ENCODE results near the gene SH2D3A. TPM values are rescaled to one million over a fixed set of nuclear protein-coding genes. Genes with fewer than 3 reads are reported as not detected.
"Not testable (repeated sequence)": the region's sequence is repeated elsewhere in the genome, so short reads cannot be mapped to it uniquely, and the experiment has no call there.

Gene SH2D3A
- total RNA-seq, 4 donors from 2014 or later = 41.4 to 127 (median 55.5) TPM

- H3K9me3 ChIP-seq = no peaks in the 10 kb centered on the region
- 37 to 58% methylated on average over 2 to 10 of the region's 10 CpGs for WGBS, 2 donors (ENCODE audit: low coverage in 1 of 2)
- TF ChIP-seq CTCF (IDR thresholded peaks at IDR 0.05) (no peak), EP300 (IDR thresholded peaks at IDR 0.05; ENCODE audit: low read depth) (no peak), POLR2AphosphoS5 (IDR thresholded peaks at IDR 0.05) (no peak)
- H3K4me1 ChIP-seq = peaks cover 0 to 9% (median 4%) of the 10 kb centered on the region in 4 donors
- intact Hi-C loops (cut with DNase I; ENCODE audit: low total_unique reads) (no loop called here), in situ Hi-C loops (cut with MboI; ENCODE audit: low pct_ligation_motif_present in 1 of 4, low pct_unique_long_range_greater_than_20kb in 1 of 4, low sequenced_read_pairs in 3 of 4) (no loop called here)
- H3K4me3 ChIP-seq = peak overlapping the region in 3 of 4 donors; percentile 2 to 35 (median 19)
- H3K27ac ChIP-seq = peak overlapping the region; percentile 65 to 82 (median 72)
- H3K27me3 ChIP-seq = no peaks in the 10 kb centered on the region
- no peaks in the 10 kb centered on the region for H3K36me3 ChIP-seq
- no peak for DNase-seq
These were observed 33.8 kb upstream of the SH2D3A start for GRCh38 chr19:6800991-6801484.

GRCh38 chr19:6800160-6800790 is 33.0 kb upstream of the SH2D3A start:
- H3K4me3 ChIP-seq; intact Hi-C loops (cut with DNase I; ENCODE audit: low total_unique reads); H3K4me1 ChIP-seq; in situ Hi-C loops (cut with MboI; ENCODE audit: low pct_ligation_motif_present in 1 of 4, low pct_unique_long_range_greater_than_20kb in 1 of 4, low sequenced_read_pairs in 3 of 4); H3K36me3 ChIP-seq; DNase-seq; H3K27me3 ChIP-seq; H3K9me3 ChIP-seq: not testable (repeated sequence)
- WGBS, 2 donors (ENCODE audit: low coverage in 1 of 2) = 64 to 66% methylated on average over 7 to 14 of the region's 14 CpGs
- H3K27ac ChIP-seq = peak overlapping the region in 3 of 4 donors; percentile 65 to 82 (median 76)

- WGBS, 2 donors (ENCODE audit: low coverage in 1 of 2) = 80 to 86% methylated on average over 9 of the region's 9 CpGs
- H3K27me3 ChIP-seq = no peaks in the 10 kb centered on the region
- in situ Hi-C loops (cut with MboI; ENCODE audit: low pct_ligation_motif_present in 1 of 4, low pct_unique_long_range_greater_than_20kb in 1 of 4, low sequenced_read_pairs in 3 of 4) = no loop called here
These were observed 30.4 kb upstream of the SH2D3A start for GRCh38 chr19:6797646-6798045.

GRCh38 chr19:6796278-6796677 is 29.0 kb upstream of the SH2D3A start:
- H3K27me3 ChIP-seq = no peaks in the 10 kb centered on the region
- intact Hi-C loops (cut with DNase I; ENCODE audit: low total_unique reads) (no loop called here), in situ Hi-C loops (cut with MboI; ENCODE audit: low pct_ligation_motif_present in 1 of 4, low pct_unique_long_range_greater_than_20kb in 1 of 4, low sequenced_read_pairs in 3 of 4) (no loop called here)
- H3K4me3 ChIP-seq = no peak overlapping the region
- H3K9me3 ChIP-seq = no peaks in the 10 kb centered on the region
- no peaks in the 10 kb centered on the region for H3K36me3 ChIP-seq
- 88 to 100% methylated on average over 2 to 4 of the region's 4 CpGs for WGBS, 2 donors (ENCODE audit: low coverage in 1 of 2)
- H3K4me1 ChIP-seq = peaks cover 0 to 4% (median 2%) of the 10 kb centered on the region in 4 donors
- no peak for DNase-seq
- no peak overlapping the region for H3K27ac ChIP-seq
- TF ChIP-seq POLR2A (IDR thresholded peaks at IDR 0.05) (no peak), CTCF (IDR thresholded peaks at IDR 0.05) (no peak), EP300 (IDR thresholded peaks at IDR 0.05; ENCODE audit: low read depth) (no peak), POLR2AphosphoS5 (IDR thresholded peaks at IDR 0.05) (no peak)

More at GRCh38 chr19:6797646-6798045, 30.4 kb upstream of the SH2D3A start:
- DNase-seq = no peak
- intact Hi-C loops (cut with DNase I; ENCODE audit: low total_unique reads) = no loop called here
- Histone ChIP-seq H3K4me1 (peaks cover 0 to 9% (median 4%) of the 10 kb centered on the region in 4 donors), H3K36me3 (no peaks in the 10 kb centered on the region), H3K9me3 (no peaks in the 10 kb centered on the region), H3K27ac (no peak overlapping the region), H3K4me3 (no peak overlapping the region)
- TF ChIP-seq EP300 (IDR thresholded peaks at IDR 0.05; ENCODE audit: low read depth) (no peak), CTCF (IDR thresholded peaks at IDR 0.05) (no peak), POLR2AphosphoS5 (IDR thresholded peaks at IDR 0.05) (no peak), POLR2A (IDR thresholded peaks at IDR 0.05) (no peak)
